HepG2 (cell line): ENCODE results near the gene CCDC30. TPM values are rescaled to one million over a fixed set of nuclear protein-coding genes. Genes with fewer than 3 reads are reported as not detected.

ENCODE experiments used
- CCDC6 ChIP-seq: sonication (generic); formaldehyde crosslinking; IDR thresholded peaks from 2 replicates; pipeline ENCODE4 v1.8.1; 2022; ENCODE audit warnings: mild to moderate bottlenecking, missing genetic modification reagents, moderate library complexity
- GATAD1 ChIP-seq: IDR thresholded peaks from 2 replicates; pipeline ENCODE4 v1.6.1; 2016; ENCODE audit warnings: missing genetic modification reagents, missing compliant biosample characterization
- SNAI1 ChIP-seq: sonication (generic); formaldehyde crosslinking; IDR thresholded peaks from 2 replicates; pipeline ENCODE4 v1.5.0; 2020; ENCODE audit warnings: mild to moderate bottlenecking, missing genetic modification reagents, borderline replicate concordance
- SOX13 ChIP-seq, 3 experiments: fragments of 450-650 bp in 1 of 3; sonication (generic) in 1 of 3; formaldehyde crosslinking in 1 of 3; IDR thresholded peaks in 2 of 3; conservative IDR thresholded peaks in 1 of 3; 2 replicates each; pipeline versions ENCODE4 v1.5.0 to v1.6.1; 2016 to 2020; ENCODE audit warnings: antibody characterized with exemption in 1 of 3, mild to moderate bottlenecking in 1 of 3, missing compliant biosample characterization in 1 of 3, missing genetic modification reagents in 1 of 3, moderate library complexity in 1 of 3
- SP2 ChIP-seq: sonication (generic); formaldehyde crosslinking; IDR thresholded peaks from 2 replicates; pipeline ENCODE4 v1.5.1; 2020; ENCODE audit warnings: mild to moderate bottlenecking, missing genetic modification reagents
- ZBTB3 ChIP-seq: sonication (generic); formaldehyde crosslinking; IDR thresholded peaks from 2 replicates; pipeline ENCODE4 v1.4.0; 2020; ENCODE audit warnings: low read depth, mild to moderate bottlenecking, moderate library complexity, missing genetic modification reagents, borderline replicate concordance
- ZFP82 ChIP-seq: sonication (generic); formaldehyde crosslinking; IDR thresholded peaks from 2 replicates; pipeline ENCODE4 v1.5.1; 2020; ENCODE audit warnings: mild to moderate bottlenecking, missing genetic modification reagents, borderline replicate concordance
- ZNF235 ChIP-seq: sonication (generic); formaldehyde crosslinking; IDR thresholded peaks from 2 replicates; pipeline ENCODE4 v1.8.1; 2023; ENCODE audit warnings: mild to moderate bottlenecking, missing genetic modification reagents, borderline replicate concordance
- ZNF501 ChIP-seq: sonication (generic); formaldehyde crosslinking; IDR thresholded peaks from 2 replicates; pipeline ENCODE4 v1.5.1; 2020; ENCODE audit warnings: mild to moderate bottlenecking, moderate library complexity, missing genetic modification reagents
- ZNF598 ChIP-seq: sonication (generic); formaldehyde crosslinking; IDR thresholded peaks from 2 replicates; pipeline ENCODE4 v1.5.1; 2020; ENCODE audit warnings: mild to moderate bottlenecking, missing genetic modification reagents, borderline replicate concordance
- polyA plus RNA-seq, 8 experiments: library from polyadenylated mRNA; depleted of rRNA in 3 of 8; stranded (reverse) in 7 of 8; unstranded in 1 of 8; fragments of >200 nt; fragmentation: Illumina TruSeq in 4 of 8; extraction: Trizol in 4 of 8; gene quantifications; 2 replicates each; pipeline versions ENCODE4 v1.2.1 to v1.2.3, GENCODE V29; 2011 to 2016; ENCODE audit warnings: low read depth in 4 of 8, missing spikeins in 1 of 8, mixed read lengths in 1 of 8; ENCODE audit not compliant: insufficient read depth in 1 of 8
- total RNA-seq, 5 experiments: library from RNA; depleted of rRNA; stranded (reverse); fragments of >200 nt; fragmentation: Illumina TruSeq; extraction: Trizol; gene quantifications; 2 replicates each; pipeline ENCODE4 v1.2.3, GENCODE V29; 2016; ENCODE audit warnings: low read depth in 1 of 5
- TF ChIP-seq, protein P1 (sequence below): IDR thresholded peaks from 2 replicates; pipeline ENCODE4 v1.6.1; 2016; ENCODE audit warnings: missing genetic modification reagents, missing compliant biosample characterization
- TF ChIP-seq, protein P2 (sequence below): sonication (generic); formaldehyde crosslinking; IDR thresholded peaks from 2 replicates; pipeline ENCODE4 v1.4.0; 2020; ENCODE audit warnings: mild to moderate bottlenecking, missing genetic modification reagents
- TF ChIP-seq, protein P3 (sequence below): IDR thresholded peaks from 2 replicates; pipeline ENCODE4 v1.6.1; 2018; ENCODE audit warnings: missing genetic modification reagents
- TF ChIP-seq, protein P4 (sequence below): sonication (generic); formaldehyde crosslinking; conservative IDR thresholded peaks from 2 replicates; pipeline ENCODE4 v1.8.1; 2023; ENCODE audit warnings: missing genetic modification reagents
- TF ChIP-seq, protein P5 (sequence below), 2 experiments: sonication (generic) in 1 of 2; formaldehyde crosslinking in 1 of 2; IDR thresholded peaks; 2 replicates each; pipeline versions ENCODE4 v1.4.0 to v1.6.1; 2018 to 2020; ENCODE audit warnings: missing genetic modification reagents in 2 of 2, borderline replicate concordance in 1 of 2, low read depth in 1 of 2, mild to moderate bottlenecking in 1 of 2, missing biosample characterization in 1 of 2
- TF ChIP-seq, protein P6 (sequence below): sonication (generic); formaldehyde crosslinking; IDR thresholded peaks from 2 replicates; pipeline ENCODE4 v1.9.0; 2021; ENCODE audit warnings: missing genetic modification reagents, borderline replicate concordance
- TF ChIP-seq, protein P7 (sequence below): IDR thresholded peaks from 2 replicates; pipeline ENCODE4 v1.6.1; 2016

CCDC30 gene
- total and polyA plus RNA-seq, 2 of the 13 experiments (the other 11 are each of a cell fraction or from before 2014, with no cell fraction given), result 0.25 to 0.77 TPM

DNA sequence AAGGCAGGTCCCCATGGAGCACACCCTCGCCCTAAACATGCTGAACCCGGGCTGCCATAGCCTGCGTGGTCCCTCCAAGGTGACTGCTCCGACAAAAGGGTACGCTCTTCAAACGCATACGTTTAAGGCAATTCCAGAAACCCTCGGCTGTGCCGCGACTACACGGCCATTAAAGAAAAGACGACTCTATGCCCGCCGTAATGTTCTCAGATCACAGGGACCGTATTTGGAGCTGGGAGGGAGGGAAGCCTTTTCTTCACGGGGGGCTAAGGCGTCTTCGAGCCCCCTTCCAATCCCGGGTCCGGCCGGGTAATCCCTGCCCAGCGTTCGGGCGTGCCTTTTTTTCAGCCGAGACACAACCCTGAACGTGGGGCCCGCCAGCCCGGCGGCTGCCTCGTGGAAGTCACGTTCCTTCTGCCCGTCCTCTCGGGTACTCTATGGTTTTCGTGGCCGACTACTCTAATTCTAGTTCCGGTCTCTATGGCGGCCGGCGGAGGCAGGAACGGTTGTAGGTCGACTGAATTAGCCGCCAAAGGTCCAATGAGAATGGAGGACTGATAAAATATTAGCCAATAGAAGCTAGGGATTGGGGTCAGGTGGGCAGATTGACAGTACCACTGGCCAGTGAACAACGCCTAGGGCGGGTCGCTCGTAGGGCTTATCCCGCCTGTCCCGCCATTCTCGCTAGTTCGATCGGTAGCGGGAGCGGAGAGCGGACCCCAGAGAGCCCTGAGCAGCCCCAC is 218.8 kb downstream of the CCDC30 start, which contains the start of gene YBX1 (continued):
- TF ChIP-seq, protein P1, sequence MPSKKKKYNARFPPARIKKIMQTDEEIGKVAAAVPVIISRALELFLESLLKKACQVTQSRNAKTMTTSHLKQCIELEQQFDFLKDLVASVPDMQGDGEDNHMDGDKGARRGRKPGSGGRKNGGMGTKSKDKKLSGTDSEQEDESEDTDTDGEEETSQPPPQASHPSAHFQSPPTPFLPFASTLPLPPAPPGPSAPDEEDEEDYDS (CRISPR knock-in tag), result peak; percentile 97
- TF ChIP-seq GATAD1 (CRISPR knock-in tag) (peak; percentile 77), CCDC6 (CRISPR knock-in tag) (no peak), SOX13 (IDR thresholded peaks at IDR 0.05) (no peak), SOX13 (CRISPR knock-in tag; conservative IDR thresholded peaks at IDR 0.05 in 1 of 2, IDR thresholded peaks at IDR 0.05 in 1 of 2) (peak in 1 of 2 experiments; percentile 14; a peak in 1 of 4 replicates), SP2 (CRISPR knock-in tag) (peak; percentile 96), ZFP82 (CRISPR knock-in tag) (0 out of 2 replicates have a peak, but pooled peaks have one; percentile 52), ZNF501 (CRISPR knock-in tag) (peak; percentile 82), ZNF235 (CRISPR knock-in tag) (peak; percentile 82; the same call in 1 of the 2 replicates), SNAI1 (CRISPR knock-in tag) (0 out of 2 replicates have a peak, but pooled peaks have one; percentile 45), ZBTB3 (CRISPR knock-in tag) (peak; percentile 60; the same call in 1 of the 2 replicates), ZNF598 (CRISPR knock-in tag) (0 out of 2 replicates have a peak, but pooled peaks have one; percentile 37)
- TF ChIP-seq, protein P2, sequence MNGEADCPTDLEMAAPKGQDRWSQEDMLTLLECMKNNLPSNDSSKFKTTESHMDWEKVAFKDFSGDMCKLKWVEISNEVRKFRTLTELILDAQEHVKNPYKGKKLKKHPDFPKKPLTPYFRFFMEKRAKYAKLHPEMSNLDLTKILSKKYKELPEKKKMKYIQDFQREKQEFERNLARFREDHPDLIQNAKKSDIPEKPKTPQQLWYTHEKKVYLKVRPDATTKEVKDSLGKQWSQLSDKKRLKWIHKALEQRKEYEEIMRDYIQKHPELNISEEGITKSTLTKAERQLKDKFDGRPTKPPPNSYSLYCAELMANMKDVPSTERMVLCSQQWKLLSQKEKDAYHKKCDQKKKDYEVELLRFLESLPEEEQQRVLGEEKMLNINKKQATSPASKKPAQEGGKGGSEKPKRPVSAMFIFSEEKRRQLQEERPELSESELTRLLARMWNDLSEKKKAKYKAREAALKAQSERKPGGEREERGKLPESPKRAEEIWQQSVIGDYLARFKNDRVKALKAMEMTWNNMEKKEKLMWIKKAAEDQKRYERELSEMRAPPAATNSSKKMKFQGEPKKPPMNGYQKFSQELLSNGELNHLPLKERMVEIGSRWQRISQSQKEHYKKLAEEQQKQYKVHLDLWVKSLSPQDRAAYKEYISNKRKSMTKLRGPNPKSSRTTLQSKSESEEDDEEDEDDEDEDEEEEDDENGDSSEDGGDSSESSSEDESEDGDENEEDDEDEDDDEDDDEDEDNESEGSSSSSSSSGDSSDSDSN (CRISPR knock-in tag), result 0 out of 2 replicates have a peak, but pooled peaks have one; percentile 46
- TF ChIP-seq, protein P3, sequence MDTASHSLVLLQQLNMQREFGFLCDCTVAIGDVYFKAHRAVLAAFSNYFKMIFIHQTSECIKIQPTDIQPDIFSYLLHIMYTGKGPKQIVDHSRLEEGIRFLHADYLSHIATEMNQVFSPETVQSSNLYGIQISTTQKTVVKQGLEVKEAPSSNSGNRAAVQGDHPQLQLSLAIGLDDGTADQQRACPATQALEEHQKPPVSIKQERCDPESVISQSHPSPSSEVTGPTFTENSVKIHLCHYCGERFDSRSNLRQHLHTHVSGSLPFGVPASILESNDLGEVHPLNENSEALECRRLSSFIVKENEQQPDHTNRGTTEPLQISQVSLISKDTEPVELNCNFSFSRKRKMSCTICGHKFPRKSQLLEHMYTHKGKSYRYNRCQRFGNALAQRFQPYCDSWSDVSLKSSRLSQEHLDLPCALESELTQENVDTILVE, result peak; percentile 22; the same call in 1 of the 2 replicates
- TF ChIP-seq, protein P4, sequence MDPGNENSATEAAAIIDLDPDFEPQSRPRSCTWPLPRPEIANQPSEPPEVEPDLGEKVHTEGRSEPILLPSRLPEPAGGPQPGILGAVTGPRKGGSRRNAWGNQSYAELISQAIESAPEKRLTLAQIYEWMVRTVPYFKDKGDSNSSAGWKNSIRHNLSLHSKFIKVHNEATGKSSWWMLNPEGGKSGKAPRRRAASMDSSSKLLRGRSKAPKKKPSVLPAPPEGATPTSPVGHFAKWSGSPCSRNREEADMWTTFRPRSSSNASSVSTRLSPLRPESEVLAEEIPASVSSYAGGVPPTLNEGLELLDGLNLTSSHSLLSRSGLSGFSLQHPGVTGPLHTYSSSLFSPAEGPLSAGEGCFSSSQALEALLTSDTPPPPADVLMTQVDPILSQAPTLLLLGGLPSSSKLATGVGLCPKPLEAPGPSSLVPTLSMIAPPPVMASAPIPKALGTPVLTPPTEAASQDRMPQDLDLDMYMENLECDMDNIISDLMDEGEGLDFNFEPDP (CRISPR knock-in tag), result no peak
- TF ChIP-seq, protein P5, sequence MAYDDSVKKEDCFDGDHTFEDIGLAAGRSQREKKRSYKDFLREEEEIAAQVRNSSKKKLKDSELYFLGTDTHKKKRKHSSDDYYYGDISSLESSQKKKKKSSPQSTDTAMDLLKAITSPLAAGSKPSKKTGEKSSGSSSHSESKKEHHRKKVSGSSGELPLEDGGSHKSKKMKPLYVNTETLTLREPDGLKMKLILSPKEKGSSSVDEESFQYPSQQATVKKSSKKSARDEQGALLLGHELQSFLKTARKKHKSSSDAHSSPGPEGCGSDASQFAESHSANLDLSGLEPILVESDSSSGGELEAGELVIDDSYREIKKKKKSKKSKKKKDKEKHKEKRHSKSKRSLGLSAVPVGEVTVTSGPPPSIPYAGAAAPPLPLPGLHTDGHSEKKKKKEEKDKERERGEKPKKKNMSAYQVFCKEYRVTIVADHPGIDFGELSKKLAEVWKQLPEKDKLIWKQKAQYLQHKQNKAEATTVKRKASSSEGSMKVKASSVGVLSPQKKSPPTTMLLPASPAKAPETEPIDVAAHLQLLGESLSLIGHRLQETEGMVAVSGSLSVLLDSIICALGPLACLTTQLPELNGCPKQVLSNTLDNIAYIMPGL (CRISPR knock-in tag; IDR thresholded peaks at IDR 0.05; ENCODE audit: borderline replicate concordance in 1 of 2, low read depth in 1 of 2), result peak; percentile 75 to 78; a peak in 2 of 4 replicates
- TF ChIP-seq, protein P6, sequence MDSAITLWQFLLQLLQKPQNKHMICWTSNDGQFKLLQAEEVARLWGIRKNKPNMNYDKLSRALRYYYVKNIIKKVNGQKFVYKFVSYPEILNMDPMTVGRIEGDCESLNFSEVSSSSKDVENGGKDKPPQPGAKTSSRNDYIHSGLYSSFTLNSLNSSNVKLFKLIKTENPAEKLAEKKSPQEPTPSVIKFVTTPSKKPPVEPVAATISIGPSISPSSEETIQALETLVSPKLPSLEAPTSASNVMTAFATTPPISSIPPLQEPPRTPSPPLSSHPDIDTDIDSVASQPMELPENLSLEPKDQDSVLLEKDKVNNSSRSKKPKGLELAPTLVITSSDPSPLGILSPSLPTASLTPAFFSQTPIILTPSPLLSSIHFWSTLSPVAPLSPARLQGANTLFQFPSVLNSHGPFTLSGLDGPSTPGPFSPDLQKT (CRISPR knock-in tag), result no peak
- TF ChIP-seq, protein P7, sequence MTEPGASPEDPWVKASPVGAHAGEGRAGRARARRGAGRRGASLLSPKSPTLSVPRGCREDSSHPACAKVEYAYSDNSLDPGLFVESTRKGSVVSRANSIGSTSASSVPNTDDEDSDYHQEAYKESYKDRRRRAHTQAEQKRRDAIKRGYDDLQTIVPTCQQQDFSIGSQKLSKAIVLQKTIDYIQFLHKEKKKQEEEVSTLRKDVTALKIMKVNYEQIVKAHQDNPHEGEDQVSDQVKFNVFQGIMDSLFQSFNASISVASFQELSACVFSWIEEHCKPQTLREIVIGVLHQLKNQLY (CRISPR knock-in tag), result no peak; the same call in 1 of the 2 replicates
